NCI-H1436 treated with DMSO at 0.1 percent for 48 hours (cell line): ENCODE results near the gene TMC6.
"Not testable (repeated sequence)": the region's sequence is repeated elsewhere in the genome, so short reads cannot be mapped to it uniquely, and the experiment has no call there.

ENCODE experiments used
- DNase-seq: peaks from one replicate; lab custom pipeline; 2025; lab: John Stamatoyannopoulos, UW

TMC6 gene

DNA sequence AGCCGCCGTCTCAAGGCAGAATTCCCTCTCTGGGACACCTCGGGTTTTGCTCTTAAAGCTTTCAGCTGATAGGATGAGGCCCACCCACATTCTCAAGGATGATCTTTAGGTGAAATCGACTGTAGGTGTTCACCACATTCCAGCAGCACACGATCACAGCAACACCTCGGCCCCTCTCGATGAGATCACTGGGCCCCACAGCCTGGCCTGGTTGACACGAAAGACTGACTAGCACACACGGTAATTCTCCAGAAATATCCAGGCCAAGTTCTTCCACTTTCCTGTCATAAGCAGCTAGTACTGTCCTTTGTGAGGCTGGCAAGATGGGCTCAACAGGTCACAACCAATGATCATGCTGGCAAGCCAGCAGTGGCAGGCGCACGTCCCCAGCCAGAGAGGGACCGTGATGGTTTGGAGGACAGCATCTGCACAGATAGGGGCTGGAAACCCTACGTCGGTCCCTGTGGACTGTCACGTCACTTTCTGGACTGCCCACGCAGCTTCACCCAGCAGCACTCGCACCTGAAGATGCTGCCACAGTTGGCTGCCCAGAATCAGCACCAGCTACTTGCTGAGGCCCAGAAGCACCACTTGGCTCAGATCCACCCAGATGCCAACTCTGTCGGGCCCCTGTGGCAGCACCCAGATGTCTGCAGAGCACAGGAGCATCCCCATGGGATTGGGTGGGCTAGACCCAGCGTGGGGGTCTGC lies 17.4 kb downstream of the TMC6 start:
- no peak for DNase-seq

DNA sequence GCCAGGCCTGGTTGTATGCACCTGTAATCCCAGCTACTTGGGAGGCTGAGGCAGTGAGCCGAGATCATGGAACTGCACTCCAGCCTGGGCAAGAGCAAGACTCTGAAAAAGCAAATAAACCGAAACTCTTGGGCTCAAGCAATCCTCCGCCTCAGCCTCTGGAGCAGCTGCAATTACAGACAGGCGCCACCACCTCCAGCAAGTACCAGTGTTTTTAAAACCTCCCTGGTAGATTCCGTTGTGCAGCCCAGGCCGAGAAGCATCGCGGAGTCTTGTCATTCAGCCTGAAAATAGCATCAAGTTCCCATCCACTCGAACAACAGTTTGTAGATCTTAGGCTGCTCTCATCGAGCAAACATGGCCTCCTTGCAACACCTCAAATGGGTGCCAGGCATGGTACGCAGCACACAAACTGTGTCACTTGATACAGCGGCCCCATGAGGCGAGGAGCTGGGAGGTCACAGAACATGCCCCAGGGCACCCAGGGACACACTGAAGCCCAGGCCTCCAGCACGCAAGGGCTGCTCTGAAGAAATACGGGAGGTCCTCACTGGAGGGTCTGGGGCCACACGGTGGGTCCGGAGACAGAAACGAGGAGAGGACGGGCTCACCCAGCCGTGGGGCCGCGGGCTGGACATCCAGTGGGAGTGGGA lies 18.1 kb downstream of the TMC6 start:
- no peak for DNase-seq

- no peak for DNase-seq
Measured at GRCh38 chr17:78109489-78109761, 19.1 kb downstream of the TMC6 start.

- DNase-seq, result no peak
Measured at GRCh38 chr17:78108726-78109488, 19.6 kb downstream of the TMC6 start.

DNA sequence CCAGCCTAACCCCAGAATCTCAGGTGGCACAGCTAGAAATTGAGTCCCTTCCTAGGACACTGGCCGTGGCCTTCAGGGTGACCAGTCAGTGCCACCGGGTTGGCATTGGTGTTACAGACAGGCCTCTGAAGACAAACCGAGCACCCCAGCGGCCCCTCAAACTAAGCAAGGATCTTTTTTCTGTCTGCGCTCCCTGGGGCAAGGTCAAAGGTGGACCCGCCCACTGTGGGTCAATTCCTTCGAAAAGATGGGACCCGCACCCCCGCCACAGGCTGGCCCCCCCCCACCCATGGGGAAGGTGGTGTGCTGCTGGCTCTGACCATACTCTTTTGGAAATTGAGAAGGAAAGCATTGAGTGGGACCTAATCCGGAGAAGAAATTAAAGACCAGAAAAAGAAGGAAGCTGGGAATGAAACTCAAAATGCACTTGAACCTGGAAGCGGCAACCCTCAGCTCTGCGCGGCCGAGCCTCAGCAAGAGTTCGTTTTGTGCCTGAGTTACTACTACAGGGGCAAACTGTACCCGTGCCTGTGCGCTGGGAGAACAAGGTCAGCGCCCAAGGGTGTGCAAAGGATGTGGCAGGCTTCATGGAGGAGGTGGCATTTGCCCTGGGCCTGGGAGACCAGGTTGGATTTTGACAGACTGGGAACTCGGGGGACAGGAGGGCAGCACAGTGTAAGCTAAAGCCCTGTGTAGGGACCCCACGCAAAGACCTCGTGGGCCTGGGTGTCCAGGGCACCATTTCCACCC lies 20.4 kb downstream of the TMC6 start:
- DNase-seq, result no peak

DNA sequence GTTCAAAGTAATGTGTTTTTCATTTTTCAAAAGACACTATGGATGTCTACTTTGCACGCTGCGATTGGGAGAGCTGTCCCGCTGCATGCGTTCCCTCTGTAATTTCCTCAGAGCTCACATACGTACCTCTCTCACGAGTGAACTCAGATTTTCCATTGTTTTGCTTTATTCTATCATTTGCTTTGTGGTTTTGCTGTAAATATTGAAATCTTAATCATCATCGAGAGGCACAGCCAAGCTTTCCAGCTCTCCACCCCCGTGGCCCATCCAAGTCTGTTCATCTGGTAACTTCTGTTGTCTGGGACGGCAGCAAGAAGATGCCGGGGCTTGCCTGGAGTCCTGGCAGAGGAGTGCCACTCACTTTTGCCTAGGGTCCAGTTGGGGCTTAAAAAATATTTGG lies 21.1 kb downstream of the TMC6 start:
- DNase-seq, result no peak

DNA sequence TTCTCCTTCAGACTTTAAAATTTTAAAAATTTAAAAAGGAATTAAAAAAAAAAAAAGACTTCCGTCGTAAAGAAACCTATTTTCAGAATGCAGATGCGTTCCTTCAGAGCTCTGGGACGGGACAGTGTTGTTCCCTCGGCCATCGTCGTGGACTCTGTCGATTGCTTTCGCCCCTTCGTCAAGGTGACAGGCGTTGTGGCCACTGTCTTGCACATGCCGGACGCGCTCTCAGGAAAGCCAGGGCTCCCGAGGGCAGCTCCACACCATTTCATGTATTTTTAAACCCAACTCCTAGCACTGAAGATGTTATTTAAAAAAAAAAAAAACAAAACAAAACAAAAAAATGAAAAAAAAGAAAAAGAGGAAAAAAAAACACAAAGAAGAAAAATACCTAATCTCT lies 22.3 kb downstream of the TMC6 start:
- no peak for DNase-seq

- DNase-seq, result no peak
Measured at GRCh38 chr17:78105551-78105950, 23.0 kb downstream of the TMC6 start.

DNA sequence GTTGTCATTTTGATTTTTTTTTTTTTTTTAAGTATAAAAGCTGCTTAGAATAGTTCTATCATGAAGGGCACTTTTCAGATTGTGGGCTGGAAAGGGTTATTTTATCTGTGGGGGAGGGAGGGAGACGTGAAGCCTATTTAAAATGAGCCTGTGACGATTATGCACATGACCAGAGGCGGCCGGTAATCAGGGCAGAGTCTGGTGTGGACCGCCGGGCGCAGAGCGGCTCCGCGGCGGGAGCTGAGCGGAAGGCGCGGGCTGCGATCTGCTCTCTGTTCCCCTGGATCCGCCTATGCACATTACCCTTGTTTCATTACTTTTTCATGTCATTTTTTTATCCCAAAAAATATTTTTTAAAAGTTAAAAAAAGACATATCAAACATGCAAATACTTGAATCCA lies 23.5 kb downstream of the TMC6 start:
- no peak for DNase-seq

DNA sequence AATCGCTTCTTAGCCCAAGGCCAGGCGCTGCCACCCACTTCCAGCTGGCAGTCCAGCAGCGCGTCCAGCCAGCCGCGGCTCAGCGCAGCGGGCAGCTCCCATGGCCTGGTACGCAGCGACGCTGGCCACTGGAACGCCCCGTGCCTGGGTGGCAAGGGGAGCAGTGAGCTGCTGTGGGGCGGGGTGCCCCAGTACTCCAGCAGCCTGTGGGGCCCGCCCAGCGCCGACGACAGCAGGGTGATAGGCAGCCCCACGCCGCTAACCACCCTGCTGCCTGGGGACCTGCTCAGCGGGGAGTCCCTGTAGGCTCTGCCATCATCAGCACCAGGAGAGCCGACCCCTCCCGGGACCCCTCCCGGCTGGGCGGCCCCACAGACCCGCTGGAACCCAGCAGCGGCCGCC lies 24.0 kb downstream of the TMC6 start:
- no peak for DNase-seq

- no peak for DNase-seq
Measured at GRCh38 chr17:78103311-78103710, 25.2 kb downstream of the TMC6 start.

DNA sequence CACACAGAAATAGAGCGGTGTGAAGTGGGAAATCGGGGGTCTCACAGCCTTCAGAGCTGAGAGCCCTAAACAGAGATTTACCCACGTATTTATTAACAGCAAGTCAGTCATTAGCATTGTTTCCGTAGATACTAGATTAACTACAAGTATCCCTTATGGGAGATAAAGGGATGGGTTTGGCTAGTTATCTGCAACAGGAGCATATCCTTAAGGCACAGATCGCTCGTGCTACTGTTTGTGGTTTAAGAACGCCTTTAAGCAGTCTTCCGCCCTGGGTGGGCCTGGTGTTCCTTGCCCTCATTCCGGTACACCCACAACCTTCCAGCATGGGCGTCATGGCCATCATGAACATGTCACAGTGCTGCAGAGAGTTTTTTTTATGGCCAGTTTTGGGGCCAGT lies 27.0 kb downstream of the TMC6 start:
- DNase-seq, result no peak

- DNase-seq, result no peak
Measured at GRCh38 chr17:78101112-78101511, 27.4 kb downstream of the TMC6 start.

DNA sequence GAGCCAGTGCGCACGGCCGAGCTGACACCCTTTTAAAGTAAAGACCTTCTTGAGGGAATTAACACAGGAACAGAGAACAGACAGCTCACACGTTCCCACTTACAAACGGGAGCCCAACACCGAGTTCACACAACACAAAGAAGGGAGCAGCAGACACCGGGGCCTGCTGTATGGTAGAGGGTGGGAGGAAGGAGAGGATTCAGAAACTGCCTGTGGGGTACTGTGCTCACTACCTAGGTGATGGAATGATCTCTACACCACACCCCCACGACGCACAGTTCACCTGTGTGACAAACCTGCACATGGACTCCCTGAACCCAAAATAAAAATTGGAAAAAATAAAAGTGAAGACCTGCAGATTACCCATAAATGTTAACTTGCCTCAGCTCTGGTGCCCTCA lies 32.5 kb downstream of the TMC6 start:
- DNase-seq, result no peak

- DNase-seq, result no peak
Measured at GRCh38 chr17:78095035-78095434, 33.5 kb downstream of the TMC6 start.

DNA sequence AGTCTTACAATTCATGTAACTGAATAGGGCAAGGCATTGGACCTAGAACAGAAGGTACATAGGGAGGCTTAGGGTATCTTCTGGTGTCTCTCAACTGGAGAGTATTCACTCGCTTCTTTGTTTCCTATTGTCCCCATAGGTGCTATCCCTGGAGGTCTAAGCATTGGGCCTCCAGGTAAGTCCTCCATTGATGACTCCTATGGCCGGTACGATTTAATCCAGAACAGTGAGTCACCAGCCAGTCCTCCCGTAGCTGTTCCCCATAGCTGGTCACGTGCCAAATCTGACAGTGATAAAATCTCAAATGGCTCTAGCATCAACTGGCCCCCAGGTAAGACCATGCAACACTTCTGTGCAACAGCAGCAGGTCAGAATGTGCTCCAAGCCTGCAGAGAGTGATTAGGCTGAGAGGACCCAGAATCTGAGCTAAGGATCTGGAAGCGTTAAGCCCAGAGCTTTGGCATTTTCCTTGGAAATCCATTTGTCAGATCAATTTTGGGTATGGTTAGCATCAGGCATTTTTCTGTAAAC lies 35.7 kb downstream of the TMC6 start:
- DNase-seq, result no peak

DNA sequence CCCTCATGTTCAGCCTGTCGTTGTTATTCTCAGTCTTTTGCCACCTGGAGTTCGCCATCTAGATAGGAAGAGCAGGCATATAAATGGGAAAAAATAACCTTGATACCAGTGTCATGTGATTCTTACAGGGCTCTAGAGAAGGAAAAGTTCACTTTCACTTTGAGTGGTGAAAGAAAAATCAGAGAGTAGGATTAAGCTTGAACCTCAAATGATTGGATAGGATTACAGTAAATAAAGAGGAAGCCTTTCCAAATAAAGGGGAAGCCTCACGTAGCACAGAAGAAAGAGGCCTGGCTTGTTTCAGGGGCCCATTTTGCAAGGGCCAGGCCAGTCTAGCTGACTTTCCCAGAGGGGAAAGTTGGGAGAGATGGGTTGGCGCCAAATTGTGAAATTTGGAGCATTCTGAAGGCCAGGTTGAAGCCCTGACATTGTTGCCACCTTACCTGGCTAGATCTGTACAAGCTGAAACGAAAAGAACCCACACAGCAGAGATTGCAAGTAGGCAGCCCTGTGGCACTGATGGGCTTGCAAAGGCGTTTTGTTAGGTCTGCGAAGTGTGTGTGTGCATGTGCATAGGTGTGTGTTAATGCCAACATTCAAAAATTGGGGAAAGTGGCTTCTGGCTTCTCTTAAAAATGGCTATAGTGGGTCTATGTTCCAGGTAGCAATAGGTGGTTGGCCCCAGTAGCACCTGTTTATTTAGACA lies 38.8 kb downstream of the TMC6 start:
- DNase-seq, result no peak

GRCh38 chr17:78088529-78088928 lies 40.0 kb downstream of the TMC6 start:
- no peak for DNase-seq

DNA sequence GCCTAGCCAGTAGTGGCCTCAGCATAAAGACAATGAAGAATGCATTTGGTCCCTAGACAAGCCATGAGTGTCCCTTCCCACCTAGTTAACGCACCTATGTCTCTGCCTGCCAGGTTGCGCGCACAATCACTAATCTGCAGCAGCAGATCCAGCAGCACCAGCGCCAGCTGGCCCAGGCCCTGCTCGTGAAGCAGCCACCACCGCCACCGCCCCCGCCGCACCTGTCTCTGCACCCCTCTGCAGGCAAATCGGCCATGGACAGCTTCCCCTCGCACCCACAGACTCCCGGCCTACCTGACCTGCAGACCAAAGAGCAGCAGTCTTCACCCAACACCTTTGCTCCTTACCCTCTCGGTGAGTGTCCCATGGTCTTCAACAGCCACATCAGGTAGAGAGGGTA lies 41.8 kb downstream of the TMC6 start:
- DNase-seq, result no peak

- DNase-seq, result no peak
Measured at GRCh38 chr17:78082988-78083387, 45.6 kb downstream of the TMC6 start.

GRCh38 chr17:78082355-78082872 lies 46.1 kb downstream of the TMC6 start:
- not testable (repeated sequence) for DNase-seq

GRCh38 chr17:78081551-78081950 lies 47.0 kb downstream of the TMC6 start:
- no peak for DNase-seq
